K562 treated with DMSO at 1 percent for 24 hours (cell line): ENCODE results near the gene MNS1. TPM values are rescaled to one million over a fixed set of nuclear protein-coding genes. Genes with fewer than 3 reads are reported as not detected.

Experiments
- total RNA-seq: library from RNA; unstranded; fragments of 300-600 nt; gene quantifications from 2 replicates; pipeline ENCODE4 v1.2.3, GENCODE V29; 2022; ENCODE audit warnings: low read depth; ENCODE audit not compliant: insufficient read depth

Gene MNS1, protein sequence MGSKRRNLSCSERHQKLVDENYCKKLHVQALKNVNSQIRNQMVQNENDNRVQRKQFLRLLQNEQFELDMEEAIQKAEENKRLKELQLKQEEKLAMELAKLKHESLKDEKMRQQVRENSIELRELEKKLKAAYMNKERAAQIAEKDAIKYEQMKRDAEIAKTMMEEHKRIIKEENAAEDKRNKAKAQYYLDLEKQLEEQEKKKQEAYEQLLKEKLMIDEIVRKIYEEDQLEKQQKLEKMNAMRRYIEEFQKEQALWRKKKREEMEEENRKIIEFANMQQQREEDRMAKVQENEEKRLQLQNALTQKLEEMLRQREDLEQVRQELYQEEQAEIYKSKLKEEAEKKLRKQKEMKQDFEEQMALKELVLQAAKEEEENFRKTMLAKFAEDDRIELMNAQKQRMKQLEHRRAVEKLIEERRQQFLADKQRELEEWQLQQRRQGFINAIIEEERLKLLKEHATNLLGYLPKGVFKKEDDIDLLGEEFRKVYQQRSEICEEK
- total RNA-seq: 2.6 and 3.8 TPM in 2 replicates

DNA sequence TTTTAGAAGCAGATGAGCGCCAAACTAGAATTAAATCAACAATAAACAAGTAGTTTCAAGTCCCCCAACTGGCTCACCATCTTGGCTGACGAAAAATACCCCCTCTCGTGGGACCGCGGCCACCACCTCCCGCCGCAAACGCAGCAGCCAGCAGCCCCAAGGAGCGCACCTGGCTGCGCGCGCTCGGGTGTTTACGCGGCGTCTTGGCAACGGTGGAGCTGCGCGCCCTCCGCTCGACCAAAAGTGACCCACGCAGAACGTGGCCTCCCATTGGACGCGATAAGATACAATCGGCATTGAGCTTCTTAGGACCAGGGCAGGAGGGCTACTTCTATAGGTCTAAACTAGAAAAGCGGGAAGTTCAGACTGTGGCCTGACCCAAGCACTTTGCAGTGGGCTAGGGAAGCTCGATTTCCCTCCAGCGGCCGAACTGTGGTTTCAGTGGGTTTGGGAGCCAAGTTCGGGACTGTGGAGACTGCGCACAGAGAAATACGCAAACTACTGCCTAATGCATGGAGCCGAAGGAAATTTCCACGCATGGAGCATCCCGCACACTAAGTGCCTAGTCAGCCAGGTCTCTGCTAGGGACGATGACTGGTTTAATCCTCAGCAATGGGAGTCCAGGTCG lies at the start of gene MNS1:
Gene MNS1, minus strand, starts transcription at position 245 of the 628 bp plus-strand sequence. Its CDS starts 165 bp downstream, at position 80.

Other genes with a start within 250 kb of the MNS1 start
- 6.5 and 8.9 TPM in 2 replicates for gene RFX7, start 221.3 kb downstream of the MNS1 start, total RNA-seq
- gene TEX9, start 99.7 kb downstream of the MNS1 start, total RNA-seq: 3.5 and 4.4 TPM in 2 replicates